Right hindlimb (tissue), 1 donor: Measurements from ENCODE around the gene ACAD11.
A peak's percentile ranks its signal among the peaks of the same experiment; 100 is the strongest.

Source experiments
- DNase-seq: peaks from one replicate; pipeline ENCODE4 v3.0.0-alpha.2; 2018

The ACAD11 gene

GRCh38 chr3:132659365-132660051 is at the start of gene ACAD11:
Gene ACAD11 (minus strand): TSS chr3:132659809. CDS start chr3:132659751, 58 bp downstream.
- DNase-seq = peak; percentile 85

- no peak for DNase-seq
Observed at GRCh38 chr3:132703733-132704132, 44.1 kb upstream of the ACAD11 start.

- no peak for DNase-seq
Observed at GRCh38 chr3:132695422-132695821, 35.8 kb upstream of the ACAD11 start.

GRCh38 chr3:132694991-132695390 is 35.4 kb upstream of the ACAD11 start:
- no peak for DNase-seq

GRCh38 chr3:132690040-132690439 is 30.4 kb upstream of the ACAD11 start:
- DNase-seq = no peak

- DNase-seq = no peak
Observed at GRCh38 chr3:132682201-132682600, 22.6 kb upstream of the ACAD11 start.

- DNase-seq = peak; percentile 50
Observed at GRCh38 chr3:132681421-132681820, 21.8 kb upstream of the ACAD11 start.

- DNase-seq = no peak
Observed at GRCh38 chr3:132679911-132680310, 20.3 kb upstream of the ACAD11 start.

GRCh38 chr3:132675408-132675807 is 15.8 kb upstream of the ACAD11 start:
- DNase-seq = no peak

- no peak for DNase-seq
Observed at GRCh38 chr3:132669256-132669777, 9.7 kb upstream of the ACAD11 start.

- no peak for DNase-seq
Observed at GRCh38 chr3:132665230-132665745, 5.7 kb upstream of the ACAD11 start.

GRCh38 chr3:132662212-132662611 is 2.6 kb upstream of the ACAD11 start:
- no peak for DNase-seq

- DNase-seq = no peak
Observed at GRCh38 chr3:132661101-132661500, 1.5 kb upstream of the ACAD11 start.

GRCh38 chr3:132660811-132661070 is 1.1 kb upstream of the ACAD11 start:
- DNase-seq = no peak

GRCh38 chr3:132660052-132660810 is 622 bp upstream of the ACAD11 start, which contains the start of gene UBA5:
Gene UBA5 (plus strand): TSS chr3:132660329. CDS start chr3:132660538, 209 bp downstream.
- peak; percentile 83 for DNase-seq

- no peak for DNase-seq
Observed at GRCh38 chr3:132659000-132659364, 627 bp downstream of the ACAD11 start.

- no peak for DNase-seq
Observed at GRCh38 chr3:132657869-132658747, 1.5 kb downstream of the ACAD11 start.

- DNase-seq = no peak
Observed at GRCh38 chr3:132655471-132655870, 4.1 kb downstream of the ACAD11 start.

- DNase-seq = no peak
Observed at GRCh38 chr3:132654721-132655120, 4.9 kb downstream of the ACAD11 start.

- no peak for DNase-seq
Observed at GRCh38 chr3:132654190-132654589, 5.4 kb downstream of the ACAD11 start.

GRCh38 chr3:132652640-132653270 is 6.9 kb downstream of the ACAD11 start:
- no peak for DNase-seq

GRCh38 chr3:132650153-132650552 is 9.5 kb downstream of the ACAD11 start:
- DNase-seq = no peak

- no peak for DNase-seq
Observed at GRCh38 chr3:132645058-132645457, 14.6 kb downstream of the ACAD11 start.
